Left ventricle myocardium superior (tissue), 1 donor: ENCODE data around the gene PAPSS1. TPM values are rescaled to one million over a fixed set of nuclear protein-coding genes. Genes with fewer than 3 reads are reported as not detected.
"Not testable (repeated sequence)": the region's sequence is repeated elsewhere in the genome, so short reads cannot be mapped to it uniquely, and the experiment has no call there.

ENCODE experiments used
- ATAC-seq: fragments of 200-7000 bp; cut with Tn5 transposase; one replicate; pipeline ENCODE4 v1.9.1; 2020; ENCODE audit warnings: mild to moderate bottlenecking, moderate library complexity
- DNase-seq: peaks from one replicate; pipeline ENCODE4 v3.0.0-alpha.2; 2020
- intact Hi-C: fragments of 100-400 bp; cut with micrococcal nuclease; formaldehyde crosslinking; loops from one replicate; pipeline ENCODE4 v1.11.0; 2022
- total RNA-seq: library from RNA; stranded (reverse); fragmentation: NEBNext Ultra II Directional; extraction: Animal tissue kit (Norgen Biotek cat#: 25700); gene quantifications from one replicate; pipeline ENCODE4 v1.2.1, GENCODE V29; 2021
- donor health status: DM: no; HTN: yes; CAD: no; lungs with severe emphysema.

Gene PAPSS1
- total RNA-seq, 1 donor from 2014 or later: 9.6 TPM

DNA sequence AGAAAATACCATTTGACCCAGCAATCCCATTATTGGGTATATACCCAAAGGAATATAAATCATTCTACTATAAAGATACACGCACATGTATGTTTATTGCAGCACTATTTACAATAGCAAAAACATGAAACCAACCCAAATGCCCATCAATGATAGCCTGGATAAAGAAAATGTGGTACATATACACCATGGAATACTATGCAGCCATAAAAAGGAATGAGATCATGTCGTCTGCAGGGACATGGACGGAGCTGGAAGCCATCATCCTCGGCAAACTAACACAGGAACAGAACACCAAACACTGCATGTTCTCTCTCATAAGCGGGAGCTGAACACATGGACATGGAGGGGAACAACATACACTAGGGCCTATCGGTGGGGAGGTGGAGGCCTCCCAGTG is 23.8 kb downstream of the PAPSS1 start:
- DNase-seq, ATAC-seq, intact Hi-C loops: not testable (repeated sequence)

GRCh38 chr4:107693132-107693531 is 26.9 kb downstream of the PAPSS1 start:
- ATAC-seq: no peak
- intact Hi-C loops: no loop called here
- no peak for DNase-seq

DNA sequence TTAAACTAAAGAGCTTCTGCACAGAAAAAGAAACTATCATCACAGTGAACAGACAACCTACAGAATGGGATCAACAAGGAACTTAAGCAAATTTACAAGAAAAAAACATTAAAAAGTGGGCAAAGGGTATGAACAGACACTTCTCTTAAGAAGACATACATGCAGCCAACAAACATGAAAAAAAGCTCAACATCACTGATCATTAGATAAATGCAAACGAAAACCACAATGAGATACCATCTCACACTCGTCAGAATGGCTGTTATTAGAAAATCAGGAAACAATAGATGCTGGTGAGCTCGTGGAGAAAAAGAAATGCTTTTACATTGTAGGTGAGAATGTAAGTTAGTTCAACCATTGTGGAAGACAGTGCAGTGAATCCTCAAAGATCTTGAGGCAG is 27.8 kb downstream of the PAPSS1 start:
- no peak for ATAC-seq
- no peak for DNase-seq
- intact Hi-C loops: no loop called here

- intact Hi-C loops: no loop called here
- no peak for DNase-seq
- no peak for ATAC-seq
These were observed 28.7 kb downstream of the PAPSS1 start for GRCh38 chr4:107691378-107691777.

DNA sequence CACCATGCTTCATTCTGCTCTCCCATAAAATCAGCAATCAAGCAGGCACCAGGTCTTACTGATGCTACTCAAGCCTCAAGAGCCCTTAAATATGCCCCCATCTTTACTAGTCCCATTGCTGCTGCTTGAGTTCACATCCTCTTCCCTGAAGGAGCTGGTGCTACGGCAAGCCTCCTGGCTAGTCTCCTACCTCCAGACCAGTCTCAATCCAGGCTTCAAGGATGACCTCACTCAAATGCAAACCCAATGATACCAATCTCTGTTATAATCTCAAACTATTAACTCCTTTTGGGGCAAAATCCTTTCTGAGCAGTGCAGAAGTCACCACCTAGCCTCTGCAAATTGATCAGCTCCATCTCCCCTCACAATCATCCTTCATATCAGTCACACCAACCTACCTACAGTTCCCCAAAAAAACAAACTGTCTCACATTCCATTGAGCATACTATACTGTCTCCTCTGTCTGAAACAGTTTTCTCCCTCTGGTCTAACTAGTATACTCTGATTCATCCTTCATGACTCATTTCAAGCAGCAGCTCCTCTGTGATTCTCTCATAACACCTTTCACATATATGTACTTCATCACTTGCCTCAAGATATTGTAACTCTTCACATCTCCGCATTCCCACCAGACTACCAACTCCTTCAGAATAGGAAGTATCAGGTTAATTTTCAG is 30.0 kb downstream of the PAPSS1 start:
- DNase-seq (no peak), ATAC-seq (no peak)
- intact Hi-C loops: no loop called here

GRCh38 chr4:107688421-107688820 is 31.6 kb downstream of the PAPSS1 start:
- ATAC-seq: no peak
- intact Hi-C loops: no loop called here

DNA sequence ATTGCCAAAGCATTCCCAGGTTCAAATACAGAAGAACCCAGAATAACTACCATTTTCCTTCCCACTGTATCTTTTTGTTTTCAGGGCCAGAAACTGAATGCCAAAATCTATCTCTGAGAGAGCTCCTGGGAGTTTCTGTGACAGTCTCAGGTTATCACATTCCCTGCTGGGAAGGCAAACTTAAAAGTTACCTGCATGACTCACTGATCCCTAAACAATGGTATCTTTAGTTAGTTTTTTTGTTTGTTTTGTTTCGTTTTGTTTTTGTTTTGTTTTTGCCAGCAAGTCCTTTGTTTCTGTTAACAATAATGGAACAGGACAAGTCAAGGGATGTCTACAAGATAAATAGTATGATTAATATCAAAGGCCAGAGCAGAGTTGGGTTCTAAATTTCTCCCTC is 34.3 kb downstream of the PAPSS1 start:
- intact Hi-C loops: no loop called here
- DNase-seq (no peak), ATAC-seq (no peak)

More at GRCh38 chr4:107688421-107688820, 31.6 kb downstream of the PAPSS1 start:
- DNase-seq: no peak

GRCh38 chr4:107683873-107684272 is 36.2 kb downstream of the PAPSS1 start:
- ATAC-seq (no peak), DNase-seq (no peak)
- intact Hi-C loops: no loop called here

DNA sequence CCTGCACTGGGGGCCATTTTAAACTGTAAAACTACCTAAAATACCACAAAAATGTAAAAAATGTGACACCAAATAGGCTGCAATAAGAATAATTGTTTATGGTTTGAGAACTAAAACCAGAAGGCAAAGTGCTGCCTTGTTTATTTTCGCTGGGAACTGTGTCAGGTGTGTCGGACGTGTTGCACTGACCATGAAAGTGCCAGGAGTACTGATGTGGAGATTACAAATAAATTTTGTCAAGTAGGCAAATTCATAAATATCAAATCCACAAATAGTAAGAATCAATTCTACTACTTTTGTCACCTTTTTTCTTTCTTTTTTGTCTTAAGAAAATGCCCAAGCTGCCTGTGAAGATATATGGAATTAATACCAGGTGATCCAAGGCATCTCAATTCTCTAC is 37.7 kb downstream of the PAPSS1 start:
- intact Hi-C loops: no loop called here
- ATAC-seq (no peak), DNase-seq (no peak)

GRCh38 chr4:107669068-107669467 is 51.0 kb downstream of the PAPSS1 start:
- no peak for ATAC-seq
- DNase-seq: no peak
- intact Hi-C loops: no loop called here

DNA sequence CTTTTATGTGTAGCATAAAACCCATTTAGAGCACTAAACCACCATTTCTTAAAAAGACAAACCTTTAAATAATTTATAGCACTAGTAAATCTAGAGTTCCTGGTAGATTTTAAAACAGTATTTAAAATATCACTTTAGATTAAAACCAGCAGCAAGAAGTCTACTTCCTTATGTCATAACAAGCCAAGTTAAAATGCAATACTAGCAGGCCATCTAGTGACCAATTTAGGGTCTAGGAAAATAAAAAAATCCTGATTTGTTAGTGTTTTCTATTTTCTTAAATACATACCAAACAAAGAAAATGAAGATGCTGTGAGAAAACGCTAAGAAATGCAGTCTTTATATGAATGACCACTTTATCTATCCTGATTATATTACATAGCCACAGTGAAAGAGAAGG is 53.9 kb downstream of the PAPSS1 start:
- intact Hi-C loops: no loop called here
- no peak for ATAC-seq
- no peak for DNase-seq

GRCh38 chr4:107665001-107665400 is 55.0 kb downstream of the PAPSS1 start:
- ATAC-seq (no peak), DNase-seq (no peak)
- intact Hi-C loops: no loop called here

- intact Hi-C loops: no loop called here
- no peak for ATAC-seq
- DNase-seq: no peak
These were observed 61.4 kb downstream of the PAPSS1 start for GRCh38 chr4:107658400-107659336.

DNA sequence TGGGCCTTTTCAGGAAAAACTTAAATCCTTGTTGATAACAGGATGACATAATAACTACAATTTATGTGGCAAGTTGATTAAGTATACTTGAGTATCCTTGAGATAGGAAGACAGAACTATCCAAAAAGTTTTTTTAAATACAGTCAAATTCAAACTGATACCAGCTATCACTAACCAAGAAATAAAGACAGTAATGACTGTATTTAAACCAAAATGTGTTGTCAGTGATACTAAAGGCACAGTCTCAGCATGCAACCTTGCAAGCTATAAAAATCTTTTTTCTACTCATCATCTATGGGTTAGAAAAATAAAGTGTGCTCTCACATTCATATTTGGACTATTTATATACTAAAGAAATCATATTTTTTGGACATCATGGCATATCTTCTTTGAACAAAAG is 64.7 kb downstream of the PAPSS1 start:
- intact Hi-C loops: no loop called here
- no peak for ATAC-seq
- no peak for DNase-seq

GRCh38 chr4:107654694-107655093 is 65.3 kb downstream of the PAPSS1 start:
- intact Hi-C loops: no loop called here
- DNase-seq: peak; percentile 30
- peak; percentile 38 for ATAC-seq

DNA sequence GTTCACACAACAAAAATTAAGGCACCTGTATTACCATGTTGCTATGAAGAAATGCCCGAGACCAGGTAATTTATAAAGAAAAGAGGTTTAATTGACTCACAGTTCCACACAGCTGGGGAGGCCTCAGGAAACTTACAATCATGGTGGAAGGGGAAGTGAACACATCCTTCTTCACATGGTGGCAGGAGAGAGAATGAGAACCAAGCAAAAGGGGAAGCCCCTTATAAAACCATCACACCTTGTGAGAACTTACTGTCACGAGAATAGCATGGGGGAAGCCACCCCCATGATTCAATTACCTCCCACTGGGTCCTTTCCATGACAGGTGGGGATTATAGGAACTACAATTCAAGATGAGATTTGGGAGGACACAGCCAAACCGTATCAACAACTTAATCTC is 68.6 kb downstream of the PAPSS1 start:
- DNase-seq, ATAC-seq, intact Hi-C loops: not testable (repeated sequence)

- no peak for DNase-seq
- no peak for ATAC-seq
- intact Hi-C loops: no loop called here
These were observed 69.8 kb downstream of the PAPSS1 start for GRCh38 chr4:107650251-107650650.

- no peak for ATAC-seq
- intact Hi-C loops: no loop called here
These were observed 71.6 kb downstream of the PAPSS1 start for GRCh38 chr4:107648178-107648991.

GRCh38 chr4:107647591-107647990 is 72.4 kb downstream of the PAPSS1 start:
- DNase-seq: no peak
- no peak for ATAC-seq
- intact Hi-C loops: no loop called here

More at GRCh38 chr4:107648178-107648991, 71.6 kb downstream of the PAPSS1 start:
- no peak for DNase-seq

DNA sequence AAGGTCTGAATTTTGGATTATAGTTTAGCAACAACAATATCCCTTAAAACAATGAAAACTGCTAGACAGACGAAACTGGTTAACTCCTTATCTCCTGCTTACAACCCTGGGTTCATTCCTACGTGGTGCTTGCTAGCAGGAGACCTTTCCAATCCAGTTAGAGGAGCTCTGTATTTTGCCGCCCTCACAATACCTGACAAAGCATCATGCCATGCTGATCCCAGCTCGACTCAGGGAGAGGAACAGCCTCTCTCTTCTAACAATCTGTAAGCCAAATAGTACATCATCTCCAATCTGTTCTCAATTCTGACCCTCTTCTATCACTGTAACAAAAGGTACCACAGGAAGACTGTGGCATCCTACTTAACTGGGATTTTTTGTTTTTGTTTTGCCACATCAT is 74.4 kb downstream of the PAPSS1 start:
- ATAC-seq (no peak), DNase-seq (no peak)
- intact Hi-C loops: no loop called here
